Fibroblast of lung (primary cell): Measurements from ENCODE around the gene ALKBH2.

Experiments
- CTCF ChIP-seq, 2 donors: IDR thresholded peaks in 1 of 2; conservative IDR thresholded peaks in 1 of 2; 1 replicate in 1 of 2; 2 replicates in 1 of 2; pipeline ENCODE4 v1.5.1; 2011 to 2012; ENCODE audit warnings: low read length in 2 of 2, control low read depth in 1 of 2, inconsistent platforms in 1 of 2, low read depth in 1 of 2, mild to moderate bottlenecking in 1 of 2
- EZH2 ChIP-seq: IDR thresholded peaks from 2 replicates; pipeline ENCODE4 v1.5.1; 2012; ENCODE audit warnings: low read length, control low read depth, mild to moderate bottlenecking; ENCODE audit errors: missing control alignments

- TF ChIP-seq CTCF (conservative IDR thresholded peaks at IDR 0.05 in 1 of 2, IDR thresholded peaks at IDR 0.05 in 1 of 2; ENCODE audit: low read depth in 1 of 2, low read length in 2 of 2) (no peak), EZH2 (no peak)
Measured at GRCh38 chr12:109089683-109090082, 3.6 kb downstream of the ALKBH2 start.
